CD8-positive, alpha-beta memory T cell (primary cell): ENCODE data around the gene CPAMD8. TPM values are rescaled to one million over a fixed set of nuclear protein-coding genes. Genes with fewer than 3 reads are reported as not detected.

ENCODE experiments used
- CTCF ChIA-PET: fragments of 350-600 bp; sonication (Branson Sonifier 250); formaldehyde crosslinking; loops from one replicate; lab custom pipeline; 2021; ENCODE audit warnings: antibody characterized with exemption; lab: Charles Lee
- POLR2A ChIA-PET: fragments of 350-600 bp; sonication (Branson Sonifier 250); formaldehyde crosslinking; loops from one replicate; lab custom pipeline; 2021; ENCODE audit warnings: antibody characterized with exemption; lab: Charles Lee
- DNase-seq, 5 donors: peaks; one replicate each; pipeline versions ENCODE4 v3.0.0 to v3.0.0-alpha.2; 2020 to 2022; ENCODE audit warnings: mixed read lengths in 1 of 5
- H3K27ac ChIP-seq: one replicate; pipeline ENCODE4 v1.7.0; 2013; ENCODE audit warnings: low read depth, mild to moderate bottlenecking, low read length, moderate library complexity
- H3K27me3 ChIP-seq: 2 replicates; pipeline ENCODE4 v1.7.0; 2013; ENCODE audit warnings: low read length, mild to moderate bottlenecking; ENCODE audit not compliant: insufficient read depth, poor library complexity, severe bottlenecking
- H3K36me3 ChIP-seq: 2 replicates; pipeline ENCODE4 v1.7.0; 2013; ENCODE audit warnings: mild to moderate bottlenecking, low read length, moderate library complexity; ENCODE audit not compliant: insufficient read depth
- H3K4me1 ChIP-seq: 2 replicates; pipeline ENCODE4 v1.7.0; 2013; ENCODE audit warnings: mild to moderate bottlenecking, low read length, moderate library complexity; ENCODE audit not compliant: insufficient read depth
- H3K4me3 ChIP-seq: 2 replicates; pipeline ENCODE4 v1.7.0; 2013; ENCODE audit warnings: mild to moderate bottlenecking, low read length
- H3K9me3 ChIP-seq: 2 replicates; pipeline ENCODE4 v1.7.0; 2013; ENCODE audit warnings: mild to moderate bottlenecking, low read length
- H3K27ac Mint-ChIP-seq, 8 donors: one replicate each; pipeline ENCODE4 v1.8.0; 2020 to 2021; ENCODE audit warnings: mixed read lengths in 8 of 8, mild to moderate bottlenecking in 6 of 8, inconsistent platforms in 3 of 8, moderate library complexity in 3 of 8
- H3K27me3 Mint-ChIP-seq, 2 donors: one replicate each; pipeline ENCODE4 v1.8.0; 2020 to 2021; ENCODE audit warnings: mixed read lengths in 2 of 2, mild to moderate bottlenecking in 1 of 2, moderate library complexity in 1 of 2
- H3K36me3 Mint-ChIP-seq, 3 donors: one replicate each; pipeline ENCODE4 v1.8.0; 2020 to 2021; ENCODE audit warnings: mixed read lengths in 3 of 3, inconsistent platforms in 1 of 3, mild to moderate bottlenecking in 1 of 3
- H3K4me1 Mint-ChIP-seq, 3 donors: one replicate each; pipeline ENCODE4 v1.8.0; 2020 to 2021; ENCODE audit warnings: mixed read lengths in 3 of 3, inconsistent platforms in 1 of 3, mild to moderate bottlenecking in 1 of 3
- H3K4me3 Mint-ChIP-seq, 7 donors: one replicate each; pipeline ENCODE4 v1.8.0; 2020 to 2021; ENCODE audit warnings: mixed read lengths in 7 of 7, mild to moderate bottlenecking in 6 of 7, moderate library complexity in 4 of 7, inconsistent platforms in 2 of 7
- H3K9me3 Mint-ChIP-seq, 5 donors: one replicate each; pipeline ENCODE4 v1.8.0; 2020 to 2022; ENCODE audit warnings: mixed read lengths in 5 of 5, mild to moderate bottlenecking in 3 of 5, moderate library complexity in 2 of 5, inconsistent platforms in 1 of 5
- polyA plus RNA-seq: library from polyadenylated mRNA; unstranded; fragments of 300-500 nt; fragmentation: Illumina TruSeq; gene quantifications from one replicate; pipeline ENCODE4 v1.2.3, GENCODE V29; 2021
- total RNA-seq, 2 experiments: library from RNA; stranded (reverse); gene quantifications; one replicate each; pipeline ENCODE4 v1.2.3, GENCODE V29; 2021

The CPAMD8 gene
- total and polyA plus RNA-seq, 3 experiments from 2014 or later, result 0.07 to 0.74 (median 0.18) TPM

DNA sequence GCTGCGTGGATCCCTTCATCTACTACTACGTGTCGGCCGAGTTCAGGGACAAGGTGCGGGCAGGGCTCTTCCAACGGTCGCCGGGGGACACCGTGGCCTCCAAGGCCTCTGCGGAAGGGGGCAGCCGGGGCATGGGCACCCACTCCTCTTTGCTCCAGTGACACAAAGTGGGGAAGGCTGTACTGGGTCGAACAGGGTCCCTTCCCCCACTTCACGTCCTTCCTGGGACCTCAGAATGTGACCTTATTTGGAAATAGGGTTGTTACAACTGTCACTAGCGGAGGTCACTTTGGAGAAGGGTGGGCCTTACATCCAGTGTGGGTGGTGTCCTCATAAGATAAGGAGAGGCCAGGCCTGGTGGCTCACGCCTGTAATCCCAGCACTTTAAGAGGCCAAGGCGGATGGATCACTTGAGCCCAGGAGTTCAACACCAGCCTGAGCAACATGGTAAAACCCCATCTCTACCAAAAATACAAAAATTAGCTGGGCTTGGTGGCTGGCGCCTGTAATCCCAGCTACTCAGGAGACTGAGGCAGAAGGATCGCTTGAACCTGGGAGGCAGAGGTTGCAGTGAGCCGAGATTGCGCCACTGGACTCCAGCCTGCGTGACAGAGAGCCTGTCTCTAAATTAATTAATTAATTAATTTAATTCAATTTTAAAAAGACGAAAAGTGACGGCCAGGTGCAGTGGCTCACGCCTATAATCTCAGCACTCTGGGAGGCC is 136.0 kb downstream of the CPAMD8 start:
- DNase-seq, result no peak
- Histone ChIP-seq H3K27ac (peak overlapping the region; percentile 84), H3K9me3 (no peaks in the 10 kb centered on the region), H3K36me3 (no peaks in the 10 kb centered on the region), H3K4me3 (no peak overlapping the region), H3K4me1 (peaks cover 5% of the 10 kb centered on the region), H3K27me3 (peaks cover 3% of the 10 kb centered on the region)
- Mint-ChIP-seq H3K27me3 (peaks cover 3 to 33% of the 10 kb centered on the region in 2 donors), H3K9me3 (no peaks in the 10 kb centered on the region), H3K4me3 (no peak overlapping the region), H3K36me3 (no peaks in the 10 kb centered on the region), H3K27ac (no peak overlapping the region), H3K4me1 (peaks cover 7 to 13% (median 12%) of the 10 kb centered on the region in 3 donors)
- CTCF ChIA-PET, result no interaction called here
- POLR2A ChIA-PET, result no interaction called here

DNA sequence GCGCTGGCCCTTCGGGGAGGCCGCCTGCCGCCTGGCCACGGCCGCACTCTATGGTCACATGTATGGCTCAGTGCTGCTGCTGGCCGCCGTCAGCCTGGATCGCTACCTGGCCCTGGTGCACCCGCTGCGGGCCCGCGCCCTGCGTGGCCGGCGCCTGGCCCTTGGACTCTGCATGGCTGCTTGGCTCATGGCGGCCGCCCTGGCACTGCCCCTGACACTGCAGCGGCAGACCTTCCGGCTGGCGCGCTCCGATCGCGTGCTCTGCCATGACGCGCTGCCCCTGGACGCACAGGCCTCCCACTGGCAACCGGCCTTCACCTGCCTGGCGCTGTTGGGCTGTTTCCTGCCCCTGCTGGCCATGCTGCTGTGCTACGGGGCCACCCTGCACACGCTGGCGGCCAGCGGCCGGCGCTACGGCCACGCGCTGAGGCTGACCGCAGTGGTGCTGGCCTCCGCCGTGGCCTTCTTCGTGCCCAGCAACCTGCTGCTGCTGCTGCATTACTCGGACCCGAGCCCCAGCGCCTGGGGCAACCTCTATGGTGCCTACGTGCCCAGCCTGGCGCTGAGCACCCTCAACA is 136.6 kb downstream of the CPAMD8 start:
- no peaks in the 10 kb centered on the region for H3K36me3 Mint-ChIP-seq
- ChIA-PET POLR2A (no interaction called here), CTCF (no interaction called here)
- H3K27me3 ChIP-seq, result no peaks in the 10 kb centered on the region
- no peaks in the 10 kb centered on the region for H3K9me3 ChIP-seq
- H3K4me1 ChIP-seq, result peaks cover 5% of the 10 kb centered on the region
- H3K4me3 ChIP-seq, result no peak overlapping the region
- H3K4me3 Mint-ChIP-seq, result no peak overlapping the region
- H3K27me3 Mint-ChIP-seq, result peaks cover 3 to 27% of the 10 kb centered on the region in 2 donors
- H3K27ac Mint-ChIP-seq, result no peak overlapping the region
- peak overlapping the region; percentile 84 for H3K27ac ChIP-seq
- peaks cover 5 to 7% (median 7%) of the 10 kb centered on the region in 3 donors for H3K4me1 Mint-ChIP-seq
- no peak for DNase-seq
- H3K36me3 ChIP-seq, result no peaks in the 10 kb centered on the region
- H3K9me3 Mint-ChIP-seq, result peaks cover 0 to 3% (median 0%) of the 10 kb centered on the region in 5 donors

DNA sequence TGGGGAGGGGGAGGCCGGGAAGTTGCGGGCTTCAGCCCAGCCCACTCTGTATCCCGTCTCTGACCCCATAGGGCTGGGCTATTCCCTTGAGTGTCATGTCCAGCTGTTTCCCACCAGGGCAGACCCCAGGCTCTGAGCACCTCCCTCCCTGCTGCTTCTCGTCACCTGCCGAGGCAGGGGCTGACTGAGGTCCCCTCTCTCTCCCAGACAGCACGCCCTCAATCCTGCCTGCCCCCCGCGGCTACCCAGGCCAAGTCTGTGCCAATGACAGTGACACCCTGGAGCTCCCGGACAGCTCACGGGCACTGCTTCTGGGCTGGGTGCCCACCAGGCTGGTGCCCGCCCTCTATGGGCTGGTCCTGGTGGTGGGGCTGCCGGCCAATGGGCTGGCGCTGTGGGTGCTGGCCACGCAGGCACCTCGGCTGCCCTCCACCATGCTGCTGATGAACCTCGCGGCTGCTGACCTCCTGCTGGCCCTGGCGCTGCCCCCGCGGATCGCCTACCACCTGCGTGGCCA is 137.2 kb downstream of the CPAMD8 start:
- H3K4me3 ChIP-seq, result no peak overlapping the region
- no peak overlapping the region for H3K4me3 Mint-ChIP-seq
- H3K9me3 ChIP-seq, result no peaks in the 10 kb centered on the region
- no peak for DNase-seq
- H3K27me3 ChIP-seq, result no peaks in the 10 kb centered on the region
- peaks cover 5% of the 10 kb centered on the region for H3K4me1 ChIP-seq
- peak overlapping the region; percentile 84 for H3K27ac ChIP-seq
- ChIA-PET CTCF (no interaction called here), POLR2A (no interaction called here)
- peaks cover 0 to 5% (median 0%) of the 10 kb centered on the region in 5 donors for H3K9me3 Mint-ChIP-seq
- H3K36me3 Mint-ChIP-seq, result no peaks in the 10 kb centered on the region
- H3K27me3 Mint-ChIP-seq, result peaks cover 3 to 24% of the 10 kb centered on the region in 2 donors
- peaks cover 5 to 7% (median 7%) of the 10 kb centered on the region in 3 donors for H3K4me1 Mint-ChIP-seq
- no peaks in the 10 kb centered on the region for H3K36me3 ChIP-seq
- H3K27ac Mint-ChIP-seq, result no peak overlapping the region

DNA sequence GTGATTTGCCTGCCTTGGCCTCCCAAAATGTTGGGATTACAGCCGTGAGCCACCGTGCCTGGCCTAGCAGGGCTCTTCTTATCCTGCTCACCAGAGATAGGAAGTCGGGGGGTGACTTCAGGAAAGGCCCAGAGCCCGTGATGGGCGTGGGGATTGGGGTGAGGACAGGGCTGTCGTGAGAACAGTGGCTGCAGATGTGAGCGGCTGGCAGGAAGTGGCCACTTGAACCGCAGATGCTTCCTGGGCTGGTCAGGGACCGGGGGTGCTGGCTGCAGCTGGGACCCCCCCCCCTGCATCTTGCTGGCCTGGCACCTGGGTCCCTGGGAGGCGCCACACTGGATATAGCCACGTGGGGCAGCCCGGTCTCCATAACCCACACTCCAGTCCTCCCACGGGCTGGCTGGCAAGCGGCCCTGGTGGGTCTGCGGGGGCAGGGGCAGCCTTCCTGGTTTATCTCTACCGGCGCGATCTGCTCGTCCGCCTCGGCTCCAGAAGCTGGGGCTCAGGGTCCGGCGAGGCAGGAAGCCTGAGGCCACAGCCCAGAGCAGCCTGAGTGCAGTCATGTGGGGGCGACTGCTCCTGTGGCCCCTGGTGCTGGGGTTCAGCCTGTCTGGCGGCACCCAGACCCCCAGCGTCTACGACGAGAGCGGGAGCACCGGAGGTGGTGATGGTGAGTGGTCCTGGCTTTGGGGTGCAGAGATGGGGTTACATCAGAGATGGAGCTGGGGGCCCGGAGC is 137.8 kb downstream of the CPAMD8 start, which contains the start of gene F2RL3:
Gene F2RL3, plus strand, starts transcription at position 371 of the 737 bp plus-strand sequence. Its CDS starts 191 bp downstream, at position 562.
- CTCF ChIA-PET, result interaction anchor here (0.7 kb wide), 1 partner anchor 1499 kb away, joined by 3 read pairs; no protein-coding TSS in a partner anchor
- Mint-ChIP-seq H3K9me3 (peaks cover 0 to 5% (median 2%) of the 10 kb centered on the region in 5 donors), H3K4me3 (no peak within 1 kb of the TSS), H3K27me3 (peaks cover 3 to 19% of the 10 kb centered on the region in 2 donors), H3K36me3 (no peaks in the 10 kb centered on the region), H3K27ac (peak within 1 kb of the TSS in 1 of 8 donors; percentile 54), H3K4me1 (peaks cover 5 to 7% (median 7%) of the 10 kb centered on the region in 3 donors)
- Histone ChIP-seq H3K4me3 (no peak within 1 kb of the TSS), H3K36me3 (no peaks in the 10 kb centered on the region), H3K27ac (peak within 1 kb of the TSS; percentile 84), H3K27me3 (no peaks in the 10 kb centered on the region), H3K9me3 (no peaks in the 10 kb centered on the region), H3K4me1 (peaks cover 2% of the 10 kb centered on the region)
- POLR2A ChIA-PET, result no interaction called here
- DNase-seq, result no peak

DNA sequence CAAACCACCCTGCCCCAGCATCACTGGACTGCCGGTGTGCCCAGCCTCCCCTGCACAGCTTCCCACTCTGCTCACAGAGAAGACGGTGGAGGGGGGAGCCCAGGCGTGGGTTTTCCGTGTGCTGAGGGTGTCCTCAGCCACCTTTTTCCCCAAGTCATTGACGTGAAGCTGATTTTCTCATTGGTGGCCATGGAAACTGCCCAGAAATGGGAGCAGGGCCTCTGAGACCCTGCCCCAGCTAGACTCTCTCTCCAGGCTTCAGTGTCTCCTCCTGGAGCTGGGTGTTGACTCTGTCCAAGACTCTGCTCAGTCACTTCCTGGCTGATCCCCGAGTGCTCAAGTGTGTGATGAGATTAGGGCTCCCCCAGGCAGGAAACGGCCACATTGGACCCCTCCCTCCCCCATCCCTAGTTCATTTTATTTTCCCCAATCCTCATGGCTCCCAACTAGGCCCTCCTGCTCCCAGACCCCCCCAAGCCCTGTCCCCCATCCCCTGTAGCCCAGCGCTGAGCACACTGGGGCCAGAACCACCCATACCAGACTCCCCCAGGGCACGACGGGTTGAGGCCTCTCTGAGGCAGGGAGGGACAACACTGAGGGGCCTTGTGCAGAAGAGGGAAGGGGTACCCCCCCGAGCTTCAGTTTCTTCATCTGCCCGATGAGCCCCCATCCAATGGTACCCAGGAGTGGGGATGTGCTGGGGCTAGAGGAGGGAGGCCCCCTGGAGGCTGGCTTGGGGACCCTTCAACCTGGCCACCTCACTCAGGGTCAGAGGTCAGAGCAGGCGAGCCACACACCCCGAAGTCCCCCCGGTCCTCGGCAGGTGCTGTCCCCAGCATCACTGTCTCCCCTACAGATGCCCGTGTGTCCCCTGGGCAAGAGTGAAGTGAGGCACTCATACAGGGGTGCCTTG is 139.0 kb downstream of the CPAMD8 start:
- H3K4me1 ChIP-seq, result no peaks in the 10 kb centered on the region
- peaks cover 4% of the 10 kb centered on the region for H3K9me3 ChIP-seq
- peaks cover 0 to 6% (median 4%) of the 10 kb centered on the region in 3 donors for H3K36me3 Mint-ChIP-seq
- H3K4me3 Mint-ChIP-seq, result no peak overlapping the region
- peaks cover 3 to 16% of the 10 kb centered on the region in 2 donors for H3K27me3 Mint-ChIP-seq
- POLR2A ChIA-PET, result no interaction called here
- peak overlapping the region; percentile 67 for H3K27ac ChIP-seq
- H3K27ac Mint-ChIP-seq, result peak overlapping the region in 1 of 8 donors; percentile 32
- peaks cover 5 to 7% (median 7%) of the 10 kb centered on the region in 3 donors for H3K4me1 Mint-ChIP-seq
- H3K36me3 ChIP-seq, result no peaks in the 10 kb centered on the region
- no peak overlapping the region for H3K4me3 ChIP-seq
- no peaks in the 10 kb centered on the region for H3K27me3 ChIP-seq
- CTCF ChIA-PET, result no interaction called here
- peaks cover 6 to 11% (median 10%) of the 10 kb centered on the region in 5 donors for H3K9me3 Mint-ChIP-seq
- no peak for DNase-seq

DNA sequence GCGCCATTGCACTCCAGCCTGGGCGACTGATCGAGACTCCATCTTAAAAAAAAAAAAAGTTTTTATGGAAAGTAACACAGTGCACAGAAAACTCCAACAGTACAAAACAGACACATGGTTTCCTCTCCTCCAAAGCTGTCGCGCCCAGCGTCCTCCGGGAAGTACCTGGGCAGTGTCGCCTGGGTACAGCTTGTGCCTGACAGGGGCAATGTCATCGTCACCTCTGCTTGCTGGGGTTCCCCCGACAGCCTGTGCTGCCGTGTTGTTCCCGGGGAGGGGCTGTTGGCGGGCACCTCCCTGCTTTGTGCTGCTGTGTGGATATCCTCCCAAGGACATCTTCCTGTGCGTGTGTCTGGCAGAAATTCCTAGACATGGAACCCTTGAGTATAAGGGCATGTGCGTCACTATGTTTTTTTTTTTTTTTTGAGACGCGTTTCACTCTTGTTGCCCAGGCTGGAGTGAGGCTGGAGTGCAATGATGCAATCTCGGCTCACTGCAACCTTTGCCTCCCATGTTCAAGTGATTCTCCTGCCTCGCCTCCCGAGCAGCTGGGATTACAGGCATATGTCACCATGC is 140.2 kb downstream of the CPAMD8 start:
- H3K4me1 ChIP-seq, result no peaks in the 10 kb centered on the region
- no peak overlapping the region for H3K27ac ChIP-seq
- Mint-ChIP-seq H3K4me3 (no peak overlapping the region), H3K27ac (no peak overlapping the region), H3K9me3 (peaks cover 6 to 23% (median 20%) of the 10 kb centered on the region in 5 donors), H3K36me3 (peaks cover 0 to 15% (median 10%) of the 10 kb centered on the region in 3 donors), H3K4me1 (peaks cover 5 to 7% (median 7%) of the 10 kb centered on the region in 3 donors), H3K27me3 (peaks cover under 1 to 11% of the 10 kb centered on the region in 2 donors)
- H3K36me3 ChIP-seq, result no peaks in the 10 kb centered on the region
- CTCF ChIA-PET, result no interaction called here
- no peak overlapping the region for H3K4me3 ChIP-seq
- H3K9me3 ChIP-seq, result peaks cover 12% of the 10 kb centered on the region
- H3K27me3 ChIP-seq, result no peaks in the 10 kb centered on the region
- no peak for DNase-seq
- POLR2A ChIA-PET, result no interaction called here

DNA sequence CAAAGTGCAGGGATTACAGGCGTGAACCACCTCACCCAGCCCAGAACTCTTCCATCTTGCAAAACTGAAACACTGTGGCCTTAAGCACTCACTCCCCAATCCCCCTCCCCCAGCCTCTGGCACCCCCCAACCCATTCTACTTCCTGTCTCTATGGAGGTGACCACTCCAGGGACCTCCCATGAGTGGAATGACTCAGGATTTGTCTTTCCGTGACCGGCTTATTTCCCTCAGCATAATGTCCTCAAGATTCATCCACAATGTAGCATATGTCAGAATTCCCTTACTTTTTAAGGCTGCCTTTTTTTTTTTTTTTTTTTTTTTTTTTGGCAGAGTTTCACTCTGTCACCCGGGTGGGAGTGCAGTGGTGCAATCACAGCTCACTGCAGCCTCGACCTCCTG is 141.4 kb downstream of the CPAMD8 start:
- ChIA-PET POLR2A (no interaction called here), CTCF (no interaction called here)
- Histone ChIP-seq H3K4me1 (no peaks in the 10 kb centered on the region), H3K36me3 (no peaks in the 10 kb centered on the region), H3K27me3 (no peaks in the 10 kb centered on the region), H3K4me3 (no peak overlapping the region), H3K27ac (no peak overlapping the region), H3K9me3 (peaks cover 13% of the 10 kb centered on the region)
- Mint-ChIP-seq H3K27ac (no peak overlapping the region), H3K9me3 (peaks cover 6 to 28% (median 26%) of the 10 kb centered on the region in 5 donors), H3K4me1 (peaks cover 5 to 7% (median 7%) of the 10 kb centered on the region in 3 donors), H3K36me3 (peaks cover 1 to 18% (median 18%) of the 10 kb centered on the region in 3 donors), H3K4me3 (no peak overlapping the region), H3K27me3 (peaks cover 0 to 11% of the 10 kb centered on the region in 2 donors)
- no peak for DNase-seq
